Thyroid gland (tissue), 4 donors: ENCODE results near the gene MEIS3.

ENCODE experiments used
- CTCF ChIP-seq, 6 experiments: fragments of 200-600 bp in 3 of 6; fragments of 450-650 bp in 3 of 6; sonication (generic) in 3 of 6; IDR thresholded peaks; one replicate each; pipeline ENCODE4 v1.5.1; 2016 to 2019; ENCODE audit warnings: antibody characterized with exemption in 6 of 6, mild to moderate bottlenecking in 2 of 6, inconsistent platforms in 1 of 6, moderate library complexity in 1 of 6
- POLR2A ChIP-seq, 2 donors: fragments of 450-650 bp; IDR thresholded peaks; one replicate each; pipeline ENCODE4 v1.6.1; 2017; ENCODE audit warnings: antibody characterized with exemption in 2 of 2, mild to moderate bottlenecking in 2 of 2, moderate library complexity in 1 of 2

- TF ChIP-seq CTCF (IDR thresholded peaks at IDR 0.05) = no peak
- TF ChIP-seq POLR2A (IDR thresholded peaks at IDR 0.05) = no peak
These were observed 8.2 kb downstream of the MEIS3 start for GRCh38 chr19:47411101-47411500.
